HG02763 (cell line): ENCODE measurements around the gene RAB27B.
"Not testable (repeated sequence)": the region's sequence is repeated elsewhere in the genome, so short reads cannot be mapped to it uniquely, and the experiment has no call there.

Experiments used
- ATAC-seq: cut with Tn5 transposase; IDR thresholded peaks from one replicate; pipeline ENCODE4 v1.9.1; 2021; ENCODE audit warnings: mild to moderate bottlenecking, moderate library complexity; ENCODE audit not compliant: unreplicated experiment

Gene RAB27B

GRCh38 chr18:54813977-54814565 lies 14.2 kb upstream of the RAB27B start:
- no peak for ATAC-seq

- no peak for ATAC-seq
Observed at GRCh38 chr18:54815086-54815485, 13.2 kb upstream of the RAB27B start.

GRCh38 chr18:54820785-54821275 lies 7.4 kb upstream of the RAB27B start:
- ATAC-seq: not testable (repeated sequence)

- no peak for ATAC-seq
Observed at GRCh38 chr18:54822872-54823845, 5.1 kb upstream of the RAB27B start.

DNA sequence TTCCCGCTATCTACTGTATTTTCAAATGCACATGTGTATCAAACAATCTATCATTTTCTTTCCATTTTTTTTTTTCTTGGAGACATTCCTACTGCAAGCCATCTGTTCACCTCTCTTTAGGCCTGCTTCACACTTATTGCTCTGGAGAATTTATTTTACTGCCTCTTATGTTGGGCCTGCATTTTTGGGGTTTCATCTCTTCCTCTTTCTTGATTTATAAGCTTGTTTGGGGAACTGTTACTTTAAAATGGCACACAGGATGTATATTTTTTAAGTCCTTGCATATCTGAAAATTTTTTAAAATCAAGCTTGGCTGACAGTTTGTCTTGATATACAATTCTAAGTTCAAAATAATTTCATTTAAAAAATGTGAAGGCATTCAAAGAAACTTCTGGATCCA lies 3.5 kb upstream of the RAB27B start:
- no peak for ATAC-seq

DNA sequence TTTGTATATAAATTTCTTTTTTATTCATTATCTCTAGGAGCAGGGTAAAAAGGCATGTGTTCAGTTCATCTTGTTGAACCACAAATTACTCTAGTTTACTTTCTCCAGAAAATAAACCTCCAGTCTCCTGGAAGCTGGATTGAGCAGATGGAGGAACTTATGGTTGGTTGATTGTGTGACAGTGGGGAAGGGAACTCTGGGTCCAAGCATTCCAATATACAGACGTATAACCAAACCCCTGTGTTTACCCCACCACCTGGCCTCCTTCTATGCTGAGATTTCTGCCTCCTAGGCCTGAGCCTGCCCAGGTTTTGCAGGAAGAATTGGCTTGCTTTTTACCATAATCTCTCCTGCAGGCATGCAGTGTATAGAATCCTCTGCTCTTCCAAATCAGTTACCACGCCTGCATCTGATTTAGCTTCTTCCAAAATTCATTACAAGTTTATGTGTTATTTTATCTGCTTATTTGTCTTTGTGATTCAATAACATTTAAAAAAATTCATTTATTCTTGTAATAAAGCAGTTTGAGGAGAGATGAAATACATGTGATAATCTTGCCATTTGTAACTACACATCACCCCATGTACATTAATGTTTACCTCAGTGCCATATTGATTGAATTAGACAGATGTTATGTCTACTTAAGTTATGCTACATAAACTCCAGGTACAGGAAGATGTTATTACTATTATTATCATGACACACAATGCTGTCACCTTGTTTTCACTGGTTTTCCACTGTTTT lies 2.5 kb upstream of the RAB27B start:
- no peak for ATAC-seq

GRCh38 chr18:54828986-54829385 lies 709 bp downstream of the RAB27B start:
- no peak for ATAC-seq

DNA sequence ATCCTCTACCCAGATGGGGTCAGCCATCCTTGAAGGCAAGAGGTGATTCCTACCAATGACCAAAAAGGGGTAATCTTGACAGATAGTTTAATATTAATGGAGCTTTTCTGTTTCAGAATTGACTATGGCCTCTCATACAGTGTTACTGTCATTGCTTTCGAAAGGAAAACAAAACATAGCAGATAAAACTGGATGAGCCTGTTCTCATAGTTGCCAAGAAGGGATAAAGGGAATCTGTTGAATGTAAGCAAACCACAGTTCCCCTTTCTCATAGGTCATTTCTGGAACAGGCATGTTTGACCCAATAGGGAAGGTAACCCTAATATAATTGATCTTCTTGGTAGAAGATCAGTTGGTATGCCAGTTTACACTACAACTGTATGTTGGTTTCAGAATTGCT lies 1.6 kb downstream of the RAB27B start:
- no peak for ATAC-seq

DNA sequence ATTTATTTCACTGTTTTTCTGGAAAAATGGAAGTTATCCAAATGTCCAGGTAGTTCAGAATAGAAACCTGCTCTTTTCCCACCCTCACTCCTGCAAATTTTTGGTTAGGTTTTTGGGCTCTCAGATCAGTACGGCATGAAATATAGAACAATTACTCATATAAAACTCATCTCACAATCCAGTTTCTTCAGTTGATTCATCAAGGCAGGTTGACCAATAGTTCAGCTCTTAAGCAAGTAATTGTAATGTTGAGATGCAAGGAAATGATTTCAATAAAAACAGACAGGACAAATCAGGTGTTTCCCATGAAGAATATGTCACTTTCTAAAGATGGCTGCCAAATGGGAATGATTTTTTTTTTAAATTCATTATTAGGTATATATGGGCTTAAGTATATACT lies 2.0 kb downstream of the RAB27B start:
- ATAC-seq: no peak

DNA sequence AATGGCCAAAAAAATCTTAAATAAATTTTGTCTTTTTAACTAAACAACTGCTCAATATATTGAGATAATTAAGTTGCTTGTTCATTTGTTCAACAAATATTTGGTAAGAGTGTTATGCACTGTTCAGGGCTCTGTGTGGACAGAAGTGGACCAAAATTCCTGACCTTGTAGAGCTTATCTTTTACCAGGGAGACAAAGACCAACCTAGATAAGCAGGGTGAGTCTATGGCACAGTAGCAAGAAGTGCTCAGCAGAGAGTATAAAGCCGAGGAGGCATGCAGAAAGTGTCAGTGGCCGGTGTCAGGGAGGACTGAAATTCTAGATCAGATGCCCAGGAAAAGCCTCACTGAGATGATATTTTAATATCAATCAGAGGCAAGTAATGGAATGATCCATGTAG lies 2.6 kb downstream of the RAB27B start:
- ATAC-seq: no peak

GRCh38 chr18:54835944-54836343 lies 7.7 kb downstream of the RAB27B start:
- ATAC-seq: no peak

DNA sequence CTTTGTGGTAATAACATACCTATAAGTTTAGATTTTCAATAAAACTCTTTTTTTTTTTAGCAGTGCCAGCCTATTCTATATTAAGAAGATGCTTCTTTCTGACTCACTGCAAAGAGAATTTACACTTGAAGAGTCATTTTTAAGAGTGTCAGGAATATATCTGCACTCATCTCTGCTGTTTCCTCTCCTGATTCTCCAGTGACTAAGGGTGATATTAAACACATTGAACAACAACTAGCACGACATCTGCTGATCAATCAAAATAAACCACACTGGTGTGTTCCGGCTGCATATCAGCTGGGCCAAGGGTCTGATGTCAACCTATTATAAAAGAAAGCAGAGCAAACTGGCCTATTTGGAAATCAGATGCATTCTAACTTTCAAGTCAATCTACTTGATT lies 15.0 kb downstream of the RAB27B start:
- no peak for ATAC-seq

DNA sequence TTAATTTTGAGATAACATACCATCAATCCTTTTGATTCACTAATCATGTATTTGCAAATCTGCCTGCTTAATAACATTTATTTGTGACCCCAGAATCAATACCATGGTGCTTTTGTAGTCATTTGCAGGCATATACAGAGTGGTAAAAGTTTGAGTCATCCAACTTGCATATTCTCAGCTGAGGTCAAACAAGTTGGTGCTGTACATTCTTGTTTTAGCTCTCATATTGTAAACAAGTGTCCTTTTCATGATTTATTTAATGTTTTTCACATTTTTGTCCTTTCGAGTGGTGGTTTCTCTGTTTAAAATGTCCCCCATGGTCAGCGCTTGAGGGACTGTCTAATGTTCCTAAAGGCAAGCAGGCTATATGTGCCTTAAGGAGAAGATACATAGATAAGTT lies 17.5 kb downstream of the RAB27B start:
- no peak for ATAC-seq

DNA sequence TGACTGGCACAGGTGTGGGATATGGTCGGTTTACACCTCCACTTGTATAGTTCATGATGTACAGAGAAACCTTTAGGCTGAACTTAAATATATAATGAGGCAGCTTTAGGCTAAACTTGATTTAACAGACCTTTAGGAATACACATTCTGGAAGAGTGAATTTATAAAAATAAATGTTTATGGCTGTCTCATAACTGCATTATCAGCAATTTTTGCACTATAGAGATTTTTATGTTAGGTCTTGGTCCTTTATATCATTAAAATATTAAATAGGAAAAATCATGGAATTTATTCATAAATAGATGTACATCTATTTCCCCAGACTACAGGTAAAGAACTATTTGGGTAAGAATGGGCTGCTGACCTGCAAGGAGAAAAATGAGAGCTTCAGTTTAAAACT lies 19.8 kb downstream of the RAB27B start:
- ATAC-seq: no peak

DNA sequence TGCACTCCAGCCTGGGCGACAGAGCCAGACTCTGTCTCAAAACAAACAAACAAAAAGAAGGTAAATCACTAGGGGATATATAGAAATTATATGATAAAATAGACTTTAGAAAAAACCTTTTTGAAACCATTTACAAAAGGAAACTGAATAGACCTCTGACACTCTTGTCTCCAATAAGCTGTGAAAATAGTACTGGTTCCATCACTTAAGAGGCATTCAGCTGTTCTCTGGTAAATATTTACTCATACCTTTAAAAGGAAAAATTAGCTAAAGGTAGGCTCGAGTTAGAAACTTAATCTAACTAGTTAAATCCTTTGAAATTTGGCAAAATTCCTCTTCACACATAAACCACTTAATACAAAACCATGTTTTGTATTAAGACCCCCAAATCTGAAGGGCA lies 21.4 kb downstream of the RAB27B start:
- no peak for ATAC-seq

GRCh38 chr18:54850598-54850997 lies 22.3 kb downstream of the RAB27B start:
- no peak for ATAC-seq

- no peak for ATAC-seq
Observed at GRCh38 chr18:54852780-54853675, 24.8 kb downstream of the RAB27B start.

GRCh38 chr18:54855050-54855449 lies 26.8 kb downstream of the RAB27B start:
- ATAC-seq: not testable (repeated sequence)

DNA sequence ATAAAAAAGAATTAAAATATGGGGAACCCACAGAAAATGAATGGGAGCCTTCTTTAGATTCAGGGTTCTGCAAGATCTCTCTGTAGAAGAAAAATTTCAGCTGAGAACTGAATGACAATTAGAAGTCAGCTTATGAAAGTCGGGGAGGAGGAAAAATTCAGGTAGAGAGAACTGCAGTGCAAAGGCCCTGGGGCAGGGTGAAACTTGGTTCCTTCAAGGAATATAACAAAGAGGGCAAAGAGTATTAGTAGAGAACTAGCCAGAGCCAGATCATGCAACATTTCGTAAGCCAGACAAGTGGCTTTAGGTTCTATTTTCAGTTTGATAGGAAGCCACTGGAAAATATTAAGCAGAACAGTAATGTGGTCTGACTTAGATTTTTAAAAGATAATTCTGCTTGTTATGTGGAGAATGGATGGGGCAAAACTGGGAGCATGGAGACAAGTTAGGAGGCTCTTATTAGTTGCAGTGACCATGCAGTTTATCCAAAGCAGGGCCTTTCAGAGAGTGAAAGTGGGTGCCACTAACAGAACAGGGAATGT lies 27.9 kb downstream of the RAB27B start:
- ATAC-seq: no peak

DNA sequence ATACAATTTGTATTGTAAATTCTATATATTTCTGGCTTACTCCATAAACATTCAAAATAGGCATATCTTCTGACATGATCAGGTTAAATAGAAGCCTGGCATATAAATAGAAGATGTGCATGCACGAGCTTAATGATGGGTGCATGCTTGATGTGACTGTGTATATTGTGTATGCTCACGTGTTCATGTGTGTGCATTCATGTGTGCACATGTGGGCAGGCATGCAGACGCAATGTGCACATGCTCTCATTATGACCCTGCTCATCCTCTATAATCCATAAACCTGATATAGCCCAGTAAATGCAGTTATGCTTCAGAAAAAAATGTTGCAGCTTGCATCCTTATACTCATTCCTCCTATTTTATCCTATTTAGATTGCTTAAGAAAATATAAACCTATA lies 29.2 kb downstream of the RAB27B start:
- ATAC-seq: no peak
